A673 (cell line): ENCODE results near the gene TNFSF8. TPM values are rescaled to one million over a fixed set of nuclear protein-coding genes. Genes with fewer than 3 reads are reported as not detected.

Experiments
- BruUV-seq: library from RNA; stranded (reverse); fragments of 400-500 nt; replicated peaks from 2 replicates; lab custom pipeline; 2021; lab: Mats Ljungman, UMichigan
- CTCF ChIA-PET: fragments of 300-600 bp; sonication (Branson Sonifier 250); formaldehyde crosslinking; loops from one replicate; lab custom pipeline; 2022; ENCODE audit warnings: antibody characterized with exemption; lab: Charles Lee
- POLR2A ChIA-PET: fragments of 300-600 bp; sonication (Branson Sonifier 250); formaldehyde crosslinking; loops from one replicate; lab custom pipeline; 2022; ENCODE audit warnings: antibody characterized with exemption; ENCODE audit not compliant: low non-redundant PET; lab: Charles Lee
- DNase-seq: peaks from one replicate; pipeline ENCODE4 v3.0.0-alpha.2; 2015; ENCODE audit warnings: low spot score
- H3K27ac ChIP-seq: fragments of 200-600 bp; sonication (generic); 2 replicates; pipeline ENCODE4 v1.5.1; 2016; ENCODE audit warnings: mixed run types, low read depth, mild to moderate bottlenecking, mixed read lengths, antibody characterized with exemption, low read length; ENCODE audit not compliant: poor library complexity, severe bottlenecking
- H3K27me3 ChIP-seq: fragments of 200-600 bp; sonication (generic); replicated peaks from 2 replicates; pipeline ENCODE4 v1.6.1; 2017; ENCODE audit warnings: mixed run types, low read depth, mild to moderate bottlenecking, mixed read lengths, antibody characterized with exemption, low read length; ENCODE audit not compliant: insufficient read depth, poor library complexity
- H3K36me3 ChIP-seq: fragments of 200-600 bp; sonication (generic); 2 replicates; pipeline ENCODE4 v1.6.1; 2016; ENCODE audit warnings: mixed run types, mild to moderate bottlenecking, mixed read lengths, antibody characterized with exemption, low read length; ENCODE audit not compliant: insufficient read depth, poor library complexity, severe bottlenecking
- H3K4me1 ChIP-seq: fragments of 200-600 bp; sonication (generic); 2 replicates; pipeline ENCODE4 v1.6.1; 2017; ENCODE audit warnings: mixed run types, mild to moderate bottlenecking, mixed read lengths, antibody characterized with exemption, low read length; ENCODE audit not compliant: insufficient read depth, poor library complexity, severe bottlenecking
- H3K4me3 ChIP-seq: fragments of 200-600 bp; sonication (generic); 2 replicates; pipeline ENCODE4 v1.5.1; 2016; ENCODE audit warnings: low read depth, mixed run types, mild to moderate bottlenecking, mixed read lengths, low read length; ENCODE audit not compliant: poor library complexity, severe bottlenecking
- H3K9me3 ChIP-seq: fragments of 200-600 bp; sonication (generic); 2 replicates; pipeline ENCODE4 v1.6.1; 2016; ENCODE audit warnings: mixed run types, low read depth, mild to moderate bottlenecking, mixed read lengths, antibody characterized with exemption, low read length; ENCODE audit not compliant: poor library complexity, severe bottlenecking
- CTCF ChIP-seq: fragments of 300-800, 200-600 bp; sonication (generic); conservative IDR thresholded peaks from 2 replicates; pipeline ENCODE4 v1.5.1; 2017; ENCODE audit warnings: low read depth, mild to moderate bottlenecking, antibody characterized with exemption, low read length, moderate library complexity, mixed read lengths
- EZH2 ChIP-seq: fragments of 200-600 bp; sonication (generic); IDR thresholded peaks from 2 replicates; pipeline ENCODE4 v1.6.1; 2017; ENCODE audit warnings: borderline replicate concordance, low read depth, mild to moderate bottlenecking, mixed read lengths, antibody characterized with exemption, low read length; ENCODE audit not compliant: poor library complexity, severe bottlenecking
- intact Hi-C: fragments of 100-400 bp; cut with micrococcal nuclease; formaldehyde crosslinking; loops from one replicate; pipeline ENCODE4 v1.10.0; 2022; ENCODE audit not compliant: unreplicated experiment
- total RNA-seq: library from RNA; stranded (reverse); gene quantifications from 2 replicates; pipeline ENCODE4 v1.2.3, GENCODE V29; 2021

TNFSF8 gene
- total RNA-seq, 1 experiment from 2014 or later = not detected

GRCh38 chr9:114894206-114894605 lies 36.2 kb downstream of the TNFSF8 start:
- no peak for DNase-seq
- Histone ChIP-seq H3K36me3 (no peaks in the 10 kb centered on the region), H3K4me1 (peaks cover 19% of the 10 kb centered on the region), H3K4me3 (no peak overlapping the region), H3K9me3 (no peaks in the 10 kb centered on the region), H3K27ac (peak overlapping the region; percentile 33), H3K27me3 (no peaks in the 10 kb centered on the region)
- ChIA-PET CTCF (no interaction called here), POLR2A (interaction anchor here (0.5 kb wide), 1 partner anchor 186 kb away, joined by 3 read pairs; no protein-coding TSS in a partner anchor)
- intact Hi-C loops = no loop called here
- TF ChIP-seq CTCF (no peak), EZH2 (no peak)
- no TSS peak for BruUV-seq

- ChIA-PET CTCF (no interaction called here), POLR2A (interaction anchor here (0.7 kb wide), 1 partner anchor 8 kb away, joined by 3 read pairs; no protein-coding TSS in a partner anchor)
- peaks cover 19% of the 10 kb centered on the region for H3K4me1 ChIP-seq
- TF ChIP-seq CTCF = no peak
- TF ChIP-seq EZH2 = no peak
- no TSS peak for BruUV-seq
- no peaks in the 10 kb centered on the region for H3K9me3 ChIP-seq
- no peak for DNase-seq
- intact Hi-C loops = no loop called here
- no peak overlapping the region for H3K4me3 ChIP-seq
- no peaks in the 10 kb centered on the region for H3K27me3 ChIP-seq
- H3K27ac ChIP-seq = no peak overlapping the region
- H3K36me3 ChIP-seq = no peaks in the 10 kb centered on the region
These were observed 37.0 kb downstream of the TNFSF8 start for GRCh38 chr9:114893221-114894010.

- TF ChIP-seq EZH2 (no peak), CTCF (no peak)
- no peak overlapping the region for H3K27ac ChIP-seq
- no peak overlapping the region for H3K4me3 ChIP-seq
- DNase-seq = no peak
- no peaks in the 10 kb centered on the region for H3K36me3 ChIP-seq
- H3K27me3 ChIP-seq = no peaks in the 10 kb centered on the region
- POLR2A ChIA-PET = no interaction called here
- BruUV-seq = no TSS peak
- intact Hi-C loops = no loop called here
- peaks cover 6% of the 10 kb centered on the region for H3K4me1 ChIP-seq
- no peaks in the 10 kb centered on the region for H3K9me3 ChIP-seq
- CTCF ChIA-PET = no interaction called here
These were observed 40.6 kb downstream of the TNFSF8 start for GRCh38 chr9:114889802-114890224.
